SU-DHL-6 (cell line): ENCODE results near the gene KIZ.
A peak's percentile ranks its signal among the peaks of the same experiment; 100 is the strongest.

Experiments used
- H2AFZ ChIP-seq: fragments of 200-600 bp; sonication (generic); 2 replicates; pipeline ENCODE4 v1.6.1; 2014; ENCODE audit warnings: low read depth, mild to moderate bottlenecking, moderate library complexity, mixed read lengths, antibody characterized with exemption, low read length; ENCODE audit not compliant: severe bottlenecking
- H3F3A ChIP-seq: fragments of 200-600 bp; shearing (Covaris generic); 2 replicates; pipeline ENCODE4 v1.6.0; 2016; ENCODE audit warnings: antibody characterized with exemption, mild to moderate bottlenecking; ENCODE audit not compliant: insufficient read depth
- H3K27ac ChIP-seq: fragments of 200-600 bp; sonication (generic); 2 replicates; pipeline ENCODE4 v1.5.1; 2016; ENCODE audit warnings: low read depth, mild to moderate bottlenecking, low read length, moderate library complexity, mixed read lengths
- H3K27me3 ChIP-seq: fragments of 200-600 bp; sonication (generic), shearing (Covaris generic); 2 replicates; pipeline ENCODE4 v1.6.0; 2014; ENCODE audit warnings: mild to moderate bottlenecking, low read length
- H3K36me3 ChIP-seq: fragments of 200-600 bp; sonication (generic); 2 replicates; pipeline ENCODE4 v1.6.1; 2014; ENCODE audit warnings: mild to moderate bottlenecking, low read length, mixed read lengths
- H3K4me2 ChIP-seq: fragments of 300-600, 200-600 bp; shearing (Covaris generic), sonication (generic); 2 replicates; pipeline ENCODE4 v1.6.0; 2014; ENCODE audit warnings: low read length, low read depth, mild to moderate bottlenecking; ENCODE audit not compliant: poor library complexity, severe bottlenecking
- H3K4me3 ChIP-seq: fragments of 200-600 bp; sonication (generic); 2 replicates; pipeline ENCODE4 v1.5.1; 2014; ENCODE audit warnings: antibody characterized with exemption, low read length, mild to moderate bottlenecking, mixed read lengths; ENCODE audit not compliant: insufficient read depth, poor library complexity, severe bottlenecking
- H3K79me2 ChIP-seq: fragments of 200-600 bp; sonication (generic); 2 replicates; pipeline ENCODE4 v1.6.1; 2014; ENCODE audit warnings: mild to moderate bottlenecking, low read length, moderate library complexity; ENCODE audit not compliant: insufficient read depth
- H3K9ac ChIP-seq: fragments of 200-600 bp; sonication (generic); 2 replicates; pipeline ENCODE4 v1.7.0; 2014; ENCODE audit warnings: mild to moderate bottlenecking, low read length
- H3K9me2 ChIP-seq: fragments of 200-600 bp; sonication (generic); replicated peaks from 2 replicates; pipeline ENCODE4 v1.6.1; 2014; ENCODE audit warnings: low read length; ENCODE audit not compliant: insufficient read depth
- H3K9me3 ChIP-seq: fragments of 200-600 bp; sonication (generic); 2 replicates; pipeline ENCODE4 v1.6.1; 2014; ENCODE audit warnings: low read length, mixed read lengths; ENCODE audit not compliant: insufficient read depth
- H4K20me1 ChIP-seq: fragments of 200-600 bp; sonication (generic); 2 replicates; pipeline ENCODE4 v1.6.1; 2014; ENCODE audit warnings: low read depth, mild to moderate bottlenecking, antibody characterized with exemption, low read length, moderate library complexity, mixed read lengths
- CTCF ChIP-seq: fragments of 200-600 bp; sonication (generic); IDR thresholded peaks from one replicate; pipeline ENCODE4 v1.5.1; 2017; ENCODE audit warnings: antibody characterized with exemption, mild to moderate bottlenecking, low read length, moderate library complexity; ENCODE audit not compliant: insufficient read depth, poor library complexity, severe bottlenecking
- EZH2phosphoT487 ChIP-seq: fragments of 200-600 bp; sonication (generic), shearing (Covaris generic); conservative IDR thresholded peaks from 2 replicates; pipeline ENCODE4 v1.6.1; 2018; ENCODE audit warnings: mild to moderate bottlenecking, antibody characterized with exemption, low read length, moderate library complexity, mixed read lengths

KIZ gene

GRCh38 chr20:21234324-21234723 lies 108.4 kb downstream of the KIZ start:
- Histone ChIP-seq H4K20me1 (no peaks in the 10 kb centered on the region), H3K9me2 (no peaks in the 10 kb centered on the region), H3K4me2 (no peak overlapping the region), H3K79me2 (no peaks in the 10 kb centered on the region), H3K27ac (no peak overlapping the region), H3K4me3 (no peak overlapping the region), H3K9me3 (no peaks in the 10 kb centered on the region), H3K27me3 (no peaks in the 10 kb centered on the region), H2AFZ (no peak overlapping the region), H3K36me3 (no peaks in the 10 kb centered on the region), H3F3A (no peaks in the 10 kb centered on the region), H3K9ac (no peak overlapping the region)
- TF ChIP-seq EZH2phosphoT487 (no peak), CTCF (no peak)

- Histone ChIP-seq H3K9me3 (no peaks in the 10 kb centered on the region), H3K27ac (no peak overlapping the region), H3K4me2 (no peak overlapping the region), H3K4me3 (no peak overlapping the region), H2AFZ (no peak overlapping the region), H3K9ac (no peak overlapping the region), H3K27me3 (no peaks in the 10 kb centered on the region), H4K20me1 (no peaks in the 10 kb centered on the region), H3K9me2 (no peaks in the 10 kb centered on the region), H3K36me3 (no peaks in the 10 kb centered on the region), H3K79me2 (no peaks in the 10 kb centered on the region), H3F3A (no peaks in the 10 kb centered on the region)
- TF ChIP-seq EZH2phosphoT487 (no peak), CTCF (no peak)
Measured at GRCh38 chr20:21234806-21235483, 109.1 kb downstream of the KIZ start.

GRCh38 chr20:21235484-21236445 lies 109.9 kb downstream of the KIZ start:
- H3K27me3 ChIP-seq, result no peaks in the 10 kb centered on the region
- H3K9me2 ChIP-seq, result no peaks in the 10 kb centered on the region
- no peaks in the 10 kb centered on the region for H3K36me3 ChIP-seq
- no peaks in the 10 kb centered on the region for H3K9me3 ChIP-seq
- no peak for TF ChIP-seq EZH2phosphoT487
- peak; percentile 87 for TF ChIP-seq CTCF
- no peak overlapping the region for H2AFZ ChIP-seq
- H3K79me2 ChIP-seq, result no peaks in the 10 kb centered on the region
- H3K9ac ChIP-seq, result no peak overlapping the region
- H3K4me2 ChIP-seq, result peak overlapping the region; percentile 16
- no peak overlapping the region for H3K4me3 ChIP-seq
- H3F3A ChIP-seq, result no peaks in the 10 kb centered on the region
- H4K20me1 ChIP-seq, result no peaks in the 10 kb centered on the region
- H3K27ac ChIP-seq, result no peak overlapping the region
